HepG2 (cell line): ENCODE data around the gene ABCB9. TPM values are rescaled to one million over a fixed set of nuclear protein-coding genes. Genes with fewer than 3 reads are reported as not detected.
A peak's percentile ranks its signal among the peaks of the same experiment; 100 is the strongest.

Source experiments
- ATAC-seq: fragments of 200-7000 bp; cut with Tn5 transposase; 3 replicates; pipeline ENCODE4 v1.9.1; 2020; ENCODE audit warnings: mild to moderate bottlenecking, moderate library complexity
- BruUV-seq: library from RNA; stranded (reverse); fragments of 400-500 nt; replicated peaks from 2 replicates; lab custom pipeline; 2021; lab: Mats Ljungman, UMichigan
- CTCF ChIA-PET: fragments of 300-600 bp; formaldehyde crosslinking; extraction: SDS; loops from one replicate; lab custom pipeline; 2021; ENCODE audit warnings: low total read pairs, inconsistent platforms, low intra/inter-chr PET ratio; lab: Yijun Ruan, JAX
- POLR2A ChIA-PET: fragments of 350-600 bp; sonication (Branson Sonifier 250); formaldehyde crosslinking; loops from one replicate; lab custom pipeline; 2020; ENCODE audit warnings: antibody characterized with exemption, inconsistent platforms; lab: Yijun Ruan, JAX
- DNase-seq: peaks from one replicate; pipeline ENCODE4 v3.0.0-alpha.2; 2015; ENCODE audit warnings: low spot score
- FAIRE-seq: peaks from 3 replicates; lab custom pipeline; 2011; peaks lifted over from hg19 to GRCh38; lab: Jason Lieb, UNC
- H2AFZ ChIP-seq: one replicate; pipeline ENCODE4 v1.6.1; 2011; ENCODE audit warnings: low read length, inconsistent platforms
- H3K27ac ChIP-seq: fragments of 300-600 bp; 3 replicates; pipeline ENCODE4 v1.8.0; 2011; ENCODE audit warnings: mixed run types, mild to moderate bottlenecking, mixed read lengths, low read length, inconsistent platforms; ENCODE audit not compliant: insufficient read depth; ENCODE audit errors: extremely low read length
- H3K27me3 ChIP-seq, 2 experiments: fragments of 200-600 bp in 1 of 2; 2 replicates in 1 of 2; 3 replicates in 1 of 2; pipeline versions ENCODE4 v1.6.0 to v1.8.0; 2011; ENCODE audit warnings: low read length in 2 of 2, mild to moderate bottlenecking in 2 of 2, moderate library complexity in 2 of 2, inconsistent platforms in 1 of 2; ENCODE audit not compliant: insufficient read depth in 2 of 2, control insufficient read depth in 1 of 2
- H3K36me3 ChIP-seq, 2 experiments: fragments of 200-600 bp in 1 of 2; replicated peaks in 1 of 2; 2 replicates in 1 of 2; 3 replicates in 1 of 2; pipeline versions ENCODE4 v1.5.1 to v1.8.0; 2011; ENCODE audit warnings: low read length in 2 of 2, inconsistent platforms in 1 of 2; ENCODE audit not compliant: insufficient read depth in 2 of 2, control insufficient read depth in 1 of 2
- H3K4me1 ChIP-seq: 2 replicates; pipeline ENCODE4 v1.5.1; 2012; ENCODE audit warnings: low read length, inconsistent platforms; ENCODE audit not compliant: insufficient read depth
- H3K4me2 ChIP-seq: 2 replicates; pipeline ENCODE4 v1.6.0; 2011; ENCODE audit warnings: low read depth, low read length, inconsistent platforms
- H3K4me3 ChIP-seq, 3 experiments: fragments of 200-600 bp in 1 of 3; sonication (generic), shearing (Covaris generic) in 1 of 3; replicated peaks in 1 of 3; 2 replicates each; pipeline ENCODE4 v1.5.1; 2011 to 2016; ENCODE audit warnings: low read length in 3 of 3, inconsistent platforms in 2 of 3, low read depth in 2 of 3, mild to moderate bottlenecking in 2 of 3, control low read depth in 1 of 3, mixed read lengths in 1 of 3; ENCODE audit not compliant: insufficient read depth in 1 of 3
- H3K79me2 ChIP-seq: one replicate; pipeline ENCODE4 v1.6.1; 2011; ENCODE audit warnings: low read length, inconsistent platforms; ENCODE audit not compliant: insufficient read depth
- H3K9ac ChIP-seq: 2 replicates; pipeline ENCODE4 v1.6.0; 2011; ENCODE audit warnings: mild to moderate bottlenecking, low read depth, low read length, inconsistent platforms; ENCODE audit not compliant: insufficient read depth
- H3K9me3 ChIP-seq: 2 replicates; pipeline ENCODE4 v1.5.1; 2012; ENCODE audit warnings: mild to moderate bottlenecking, low read length
- H4K20me1 ChIP-seq: 2 replicates; pipeline ENCODE4 v1.6.0; 2011; ENCODE audit warnings: inconsistent platforms, mild to moderate bottlenecking, low read length, moderate library complexity; ENCODE audit not compliant: insufficient read depth
- GZF1 ChIP-seq: sonication (generic); formaldehyde crosslinking; IDR thresholded peaks from 2 replicates; pipeline ENCODE4 v1.5.1; 2020; ENCODE audit warnings: mild to moderate bottlenecking, missing genetic modification reagents
- IRF2 ChIP-seq: IDR thresholded peaks from 2 replicates; pipeline ENCODE4 v1.6.1; 2018; ENCODE audit warnings: missing genetic modification reagents, missing compliant biosample characterization
- ZMYM4 ChIP-seq: sonication (generic); formaldehyde crosslinking; IDR thresholded peaks from 2 replicates; pipeline ENCODE4 v1.8.1; 2023; ENCODE audit warnings: mild to moderate bottlenecking, missing genetic modification reagents
- ZNF24 ChIP-seq: fragments of 450-650 bp; IDR thresholded peaks from 2 replicates; pipeline ENCODE4 v1.6.1; 2017; ENCODE audit warnings: antibody characterized with exemption, mild to moderate bottlenecking
- WGBS: methylation state at CpG from one replicate; pipeline ENCODE4 v1.1.6; 2017; ENCODE audit warnings: low lambda C conversion rate; 5-methylcytosine and 5-hydroxymethylcytosine counted together
- in situ Hi-C: cut with HindIII; loops from 2 replicates; pipeline ENCODE4 v1.10.0; 2017; ENCODE audit warnings: low pct_unique_long_range_greater_than_20kb; ENCODE audit not compliant: extremely low pct_ligation_motif_present
- intact Hi-C: fragments of 100-400 bp; cut with micrococcal nuclease; formaldehyde crosslinking; loops from one replicate; pipeline ENCODE4 v1.10.0; 2022; ENCODE audit not compliant: unreplicated experiment
- polyA plus RNA-seq, 8 experiments: library from polyadenylated mRNA; depleted of rRNA in 3 of 8; stranded (reverse) in 7 of 8; unstranded in 1 of 8; fragments of >200 nt; fragmentation: Illumina TruSeq in 4 of 8; extraction: Trizol in 4 of 8; gene quantifications; 2 replicates each; pipeline versions ENCODE4 v1.2.1 to v1.2.3, GENCODE V29; 2011 to 2016; ENCODE audit warnings: low read depth in 4 of 8, missing spikeins in 1 of 8, mixed read lengths in 1 of 8; ENCODE audit not compliant: insufficient read depth in 1 of 8
- total RNA-seq, 5 experiments: library from RNA; depleted of rRNA; stranded (reverse); fragments of >200 nt; fragmentation: Illumina TruSeq; extraction: Trizol; gene quantifications; 2 replicates each; pipeline ENCODE4 v1.2.3, GENCODE V29; 2016; ENCODE audit warnings: low read depth in 1 of 5
- TF ChIP-seq, protein P1 (sequence below), 2 experiments: sonication (generic) in 1 of 2; formaldehyde crosslinking in 1 of 2; IDR thresholded peaks; 2 replicates each; pipeline versions ENCODE4 v1.4.0 to v1.6.1; 2016 to 2020; ENCODE audit warnings: borderline replicate concordance in 1 of 2, low read depth in 1 of 2, mild to moderate bottlenecking in 1 of 2, missing genetic modification reagents in 1 of 2

Gene ABCB9
- total and polyA plus RNA-seq, 2 of the 13 experiments (the other 11 are each of a cell fraction or from before 2014, with no cell fraction given): 5.1 to 6.0 TPM

GRCh38 chr12:122966743-122967550 is 684 bp upstream of the ABCB9 start:
- H3K79me2 ChIP-seq: no peaks in the 10 kb centered on the region
- 20% methylated on average over 14 of the region's 15 CpGs for WGBS
- ATAC-seq (no peak), DNase-seq (no peak), FAIRE-seq (no peak)
- no peaks in the 10 kb centered on the region for H4K20me1 ChIP-seq
- intact Hi-C loops (loop anchor here (5.0 kb wide), 1 partner anchor 265 kb away; the partner anchor contains the start of genes MPHOSPH9 and MTRFR), in situ Hi-C loops (no loop called here)
- H3K9me3 ChIP-seq: no peaks in the 10 kb centered on the region
- H3K36me3 ChIP-seq: no peaks in the 10 kb centered on the region
- H3K9ac ChIP-seq: peak overlapping the region; percentile 13; the same call in 1 of the 2 replicates
- peak overlapping the region; percentile 85 for H3K4me2 ChIP-seq
- BruUV-seq: no TSS peak
- ChIA-PET CTCF (no interaction called here), POLR2A (interaction anchor here (1.0 to 3.7 kb wide), 5 partner anchors 8 to 266 kb away, joined by 3 to 43 read pairs (median 5); partner anchors contain the start of genes MPHOSPH9, MTRFR and OGFOD2)
- peaks cover 48% of the 10 kb centered on the region for H3K4me1 ChIP-seq
- 0 out of 2 replicates have a peak, but pooled peaks have one; percentile 12 for TF ChIP-seq IRF2 (CRISPR knock-in tag)
- peak; percentile 87 for TF ChIP-seq ZNF24
- no peak for TF ChIP-seq GZF1 (CRISPR knock-in tag)
- no peak for TF ChIP-seq ZMYM4 (CRISPR knock-in tag)
- TF ChIP-seq, protein P1, sequence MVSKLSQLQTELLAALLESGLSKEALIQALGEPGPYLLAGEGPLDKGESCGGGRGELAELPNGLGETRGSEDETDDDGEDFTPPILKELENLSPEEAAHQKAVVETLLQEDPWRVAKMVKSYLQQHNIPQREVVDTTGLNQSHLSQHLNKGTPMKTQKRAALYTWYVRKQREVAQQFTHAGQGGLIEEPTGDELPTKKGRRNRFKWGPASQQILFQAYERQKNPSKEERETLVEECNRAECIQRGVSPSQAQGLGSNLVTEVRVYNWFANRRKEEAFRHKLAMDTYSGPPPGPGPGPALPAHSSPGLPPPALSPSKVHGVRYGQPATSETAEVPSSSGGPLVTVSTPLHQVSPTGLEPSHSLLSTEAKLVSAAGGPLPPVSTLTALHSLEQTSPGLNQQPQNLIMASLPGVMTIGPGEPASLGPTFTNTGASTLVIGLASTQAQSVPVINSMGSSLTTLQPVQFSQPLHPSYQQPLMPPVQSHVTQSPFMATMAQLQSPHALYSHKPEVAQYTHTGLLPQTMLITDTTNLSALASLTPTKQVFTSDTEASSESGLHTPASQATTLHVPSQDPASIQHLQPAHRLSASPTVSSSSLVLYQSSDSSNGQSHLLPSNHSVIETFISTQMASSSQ (IDR thresholded peaks at IDR 0.05; ENCODE audit: low read depth): no peak
- TF ChIP-seq, protein P1 (CRISPR knock-in tag; IDR thresholded peaks at IDR 0.05; ENCODE audit: borderline replicate concordance): 0 out of 2 replicates have a peak, but pooled peaks have one; percentile 27
- peak overlapping the region; percentile 14 to 55 (median 31); a peak in 4 of 6 replicates for H3K4me3 ChIP-seq
- no peak overlapping the region for H2AFZ ChIP-seq
- H3K27me3 ChIP-seq: no peaks in the 10 kb centered on the region
- H3K27ac ChIP-seq: no peak overlapping the region
